HepG2 (cell line): ENCODE results near the gene TMEM87B. TPM values are rescaled to one million over a fixed set of nuclear protein-coding genes. Genes with fewer than 3 reads are reported as not detected.

Experiments
- ARNT ChIP-seq: fragments of 450-650 bp; IDR thresholded peaks from 2 replicates; pipeline ENCODE4 v1.6.1; 2017
- ARNT2 ChIP-seq: sonication (generic); formaldehyde crosslinking; IDR thresholded peaks from 2 replicates; pipeline ENCODE4 v1.8.0; 2022; ENCODE audit warnings: mild to moderate bottlenecking, low read depth, missing genetic modification reagents, moderate library complexity
- DNMT1 ChIP-seq: sonication (generic); formaldehyde crosslinking; IDR thresholded peaks from 2 replicates; pipeline ENCODE4 v1.5.1; 2020; ENCODE audit warnings: mild to moderate bottlenecking, missing genetic modification reagents
- FIP1L1 ChIP-seq: fragments of 200-400 bp; formaldehyde crosslinking; IDR thresholded peaks from 2 replicates; pipeline ENCODE4 v1.6.1; 2018; ENCODE audit warnings: low read depth, mild to moderate bottlenecking, low read length, moderate library complexity, borderline replicate concordance; ENCODE audit not compliant: insufficient read depth
- IKZF5 ChIP-seq: IDR thresholded peaks from 2 replicates; pipeline ENCODE4 v1.6.1; 2018; ENCODE audit warnings: missing genetic modification reagents, mild to moderate bottlenecking, missing compliant biosample characterization
- LCORL ChIP-seq, 2 experiments: fragments of 450-650 bp in 1 of 2; sonication (generic) in 1 of 2; formaldehyde crosslinking in 1 of 2; IDR thresholded peaks; 2 replicates each; pipeline versions ENCODE4 v1.5.0 to v1.6.1; 2017 to 2020; ENCODE audit warnings: antibody characterized with exemption in 1 of 2, missing genetic modification reagents in 1 of 2
- NR2F1 ChIP-seq, 2 experiments: fragments of 450-650 bp in 1 of 2; formaldehyde crosslinking in 1 of 2; IDR thresholded peaks; 2 replicates each; pipeline versions ENCODE4 v1.5.0 to v1.6.1; 2016 to 2020; ENCODE audit warnings: mild to moderate bottlenecking in 1 of 2, missing compliant biosample characterization in 1 of 2, missing genetic modification reagents in 1 of 2, moderate library complexity in 1 of 2
- SMYD3 ChIP-seq: sonication (generic); formaldehyde crosslinking; IDR thresholded peaks from 2 replicates; pipeline ENCODE4 v1.8.1; 2023; ENCODE audit warnings: mild to moderate bottlenecking, missing genetic modification reagents
- SRSF1 ChIP-seq: fragments of 200-400 bp; formaldehyde crosslinking; optimal IDR thresholded peaks from 2 replicates; pipeline ENCODE3; 2017; ENCODE audit warnings: mild to moderate bottlenecking, low read depth, low read length, moderate library complexity
- TOE1 ChIP-seq: sonication (generic); formaldehyde crosslinking; IDR thresholded peaks from 2 replicates; pipeline ENCODE4 v1.4.0; 2020; ENCODE audit warnings: mild to moderate bottlenecking, missing genetic modification reagents
- ZBTB40 ChIP-seq, 2 experiments: fragments of 450-650 bp in 1 of 2; sonication (generic) in 1 of 2; formaldehyde crosslinking in 1 of 2; IDR thresholded peaks; 2 replicates each; pipeline versions ENCODE4 v1.6.1 to v1.8.0; 2016 to 2022; ENCODE audit warnings: antibody characterized with exemption in 1 of 2, mild to moderate bottlenecking in 1 of 2, missing genetic modification reagents in 1 of 2
- ZMYM2 ChIP-seq: sonication (generic); formaldehyde crosslinking; IDR thresholded peaks from 2 replicates; pipeline ENCODE4 v1.8.0; 2022; ENCODE audit warnings: mild to moderate bottlenecking, missing genetic modification reagents
- ZNF850 ChIP-seq: sonication (generic); formaldehyde crosslinking; conservative IDR thresholded peaks from 2 replicates; pipeline ENCODE4 v1.9.0; 2021; ENCODE audit warnings: mild to moderate bottlenecking, missing genetic modification reagents
- polyA plus RNA-seq, 8 experiments: library from polyadenylated mRNA; depleted of rRNA in 3 of 8; stranded (reverse) in 7 of 8; unstranded in 1 of 8; fragments of >200 nt; fragmentation: Illumina TruSeq in 4 of 8; extraction: Trizol in 4 of 8; gene quantifications; 2 replicates each; pipeline versions ENCODE4 v1.2.1 to v1.2.3, GENCODE V29; 2011 to 2016; ENCODE audit warnings: low read depth in 4 of 8, missing spikeins in 1 of 8, mixed read lengths in 1 of 8; ENCODE audit not compliant: insufficient read depth in 1 of 8
- total RNA-seq, 5 experiments: library from RNA; depleted of rRNA; stranded (reverse); fragments of >200 nt; fragmentation: Illumina TruSeq; extraction: Trizol; gene quantifications; 2 replicates each; pipeline ENCODE4 v1.2.3, GENCODE V29; 2016; ENCODE audit warnings: low read depth in 1 of 5
- TF ChIP-seq, protein P1 (sequence below): sonication (generic); formaldehyde crosslinking; IDR thresholded peaks from 2 replicates; pipeline ENCODE4 v1.4.0; 2020; ENCODE audit warnings: mild to moderate bottlenecking, missing genetic modification reagents
- TF ChIP-seq, protein P2 (sequence below): sonication (generic); formaldehyde crosslinking; IDR thresholded peaks from 2 replicates; pipeline ENCODE4 v1.5.0; 2020; ENCODE audit warnings: missing genetic modification reagents
- TF ChIP-seq, protein P3 (sequence below): sonication (generic); formaldehyde crosslinking; IDR thresholded peaks from 2 replicates; pipeline ENCODE4 v1.5.0; 2020; ENCODE audit warnings: mild to moderate bottlenecking, low read depth, missing genetic modification reagents, borderline replicate concordance

TMEM87B gene
- total and polyA plus RNA-seq, 2 of the 13 experiments (the other 11 are each of a cell fraction or from before 2014, with no cell fraction given) = 15.1 to 16.2 TPM

GRCh38 chr2:112137516-112138158 is 82.6 kb downstream of the TMEM87B start (continued):
- TF ChIP-seq ZBTB40 (IDR thresholded peaks at IDR 0.05) (no peak), ZBTB40 (CRISPR knock-in tag; IDR thresholded peaks at IDR 0.05) (no peak), DNMT1 (CRISPR knock-in tag) (no peak), ARNT2 (CRISPR knock-in tag) (no peak), NR2F1 (CRISPR knock-in tag; IDR thresholded peaks at IDR 0.05) (no peak), TOE1 (CRISPR knock-in tag) (no peak), ZMYM2 (CRISPR knock-in tag) (peak; percentile 49; the same call in 1 of the 2 replicates), SRSF1 (no peak), IKZF5 (CRISPR knock-in tag) (no peak), SMYD3 (CRISPR knock-in tag) (no peak), FIP1L1 (no peak), ARNT (no peak), LCORL (IDR thresholded peaks at IDR 0.05) (no peak), LCORL (CRISPR knock-in tag; IDR thresholded peaks at IDR 0.05) (no peak), ZNF850 (no peak)
- TF ChIP-seq, protein P1, sequence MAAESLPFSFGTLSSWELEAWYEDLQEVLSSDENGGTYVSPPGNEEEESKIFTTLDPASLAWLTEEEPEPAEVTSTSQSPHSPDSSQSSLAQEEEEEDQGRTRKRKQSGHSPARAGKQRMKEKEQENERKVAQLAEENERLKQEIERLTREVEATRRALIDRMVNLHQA (CRISPR knock-in tag) = no peak
- TF ChIP-seq, protein P2, sequence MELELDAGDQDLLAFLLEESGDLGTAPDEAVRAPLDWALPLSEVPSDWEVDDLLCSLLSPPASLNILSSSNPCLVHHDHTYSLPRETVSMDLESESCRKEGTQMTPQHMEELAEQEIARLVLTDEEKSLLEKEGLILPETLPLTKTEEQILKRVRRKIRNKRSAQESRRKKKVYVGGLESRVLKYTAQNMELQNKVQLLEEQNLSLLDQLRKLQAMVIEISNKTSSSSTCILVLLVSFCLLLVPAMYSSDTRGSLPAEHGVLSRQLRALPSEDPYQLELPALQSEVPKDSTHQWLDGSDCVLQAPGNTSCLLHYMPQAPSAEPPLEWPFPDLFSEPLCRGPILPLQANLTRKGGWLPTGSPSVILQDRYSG = no peak
- TF ChIP-seq, protein P3, sequence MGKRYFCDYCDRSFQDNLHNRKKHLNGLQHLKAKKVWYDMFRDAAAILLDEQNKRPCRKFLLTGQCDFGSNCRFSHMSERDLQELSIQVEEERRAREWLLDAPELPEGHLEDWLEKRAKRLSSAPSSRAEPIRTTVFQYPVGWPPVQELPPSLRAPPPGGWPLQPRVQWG (CRISPR knock-in tag) = no peak
